HL-60 (cell line): Measurements from ENCODE around the gene NSUN6.

Source experiments
- CTCF ChIP-seq: IDR thresholded peaks from one replicate; pipeline ENCODE4 v1.5.1; 2011; ENCODE audit warnings: low read length, control low read depth, inconsistent platforms; ENCODE audit not compliant: insufficient read depth
- REST ChIP-seq: IDR thresholded peaks from 2 replicates; pipeline ENCODE4 v1.6.1; 2012; ENCODE audit warnings: low read depth; ENCODE audit not compliant: insufficient replicate concordance

GRCh38 chr10:18680754-18681153 is 29.4 kb upstream of the NSUN6 start:
- TF ChIP-seq REST = no peak
- TF ChIP-seq CTCF = no peak
